Measurements from ENCODE around the gene BANF2. TPM values are rescaled to one million over a fixed set of nuclear protein-coding genes. Genes with fewer than 3 reads are reported as not detected.

The BANF2 gene
- total RNA-seq, 1 experiment from 2014 or later, result not detected

DNA sequence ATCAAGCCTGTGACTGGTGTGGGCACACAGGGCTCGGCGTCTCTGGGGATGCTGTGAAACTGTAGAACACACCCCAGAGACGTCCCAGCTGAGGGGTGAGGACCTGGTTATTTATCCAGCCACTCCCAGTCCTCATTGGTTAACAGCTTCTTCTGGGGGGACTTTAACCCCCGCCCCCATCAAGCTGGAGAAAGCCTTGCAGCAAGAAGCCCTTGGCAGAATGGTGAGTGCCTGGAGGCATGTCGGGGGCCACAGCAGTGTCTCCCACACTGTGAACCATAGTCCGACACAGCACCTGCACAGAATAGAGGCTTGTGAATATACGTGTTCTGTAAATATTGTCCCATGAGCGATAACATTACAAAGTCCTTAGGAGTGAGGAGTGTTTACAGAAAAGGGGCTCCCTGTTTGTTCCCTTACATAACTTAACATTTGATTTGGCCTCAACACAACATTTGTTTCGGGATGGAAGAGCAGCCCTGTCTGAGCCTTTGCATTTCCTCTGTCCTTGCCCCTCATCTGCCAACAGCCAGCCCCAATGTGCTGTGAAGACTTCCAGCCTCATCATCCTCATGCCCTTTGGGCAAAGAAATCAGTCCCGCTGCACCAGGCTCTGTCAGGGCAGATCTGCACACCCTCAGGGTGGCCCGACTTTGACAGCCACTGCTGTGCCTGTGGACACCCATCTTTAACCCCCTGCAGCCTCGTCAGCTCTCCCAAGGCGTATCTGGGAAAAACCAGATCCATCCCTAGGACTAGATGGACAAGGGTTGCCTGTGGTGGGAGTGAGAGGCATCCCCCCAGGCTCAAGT lies 15.5 kb upstream of the BANF2 start:
- H3K27me3 Mint-ChIP-seq (ENCODE audit: low read depth), result peaks cover 32% of the 10 kb centered on the region
- Histone ChIP-seq H2BK12ac (ENCODE audit: insufficient read length, low read depth, low read length) (no peak overlapping the region), H3K14ac (ENCODE audit: insufficient read depth, low read length) (no peak overlapping the region), H3K27ac (ENCODE audit: insufficient read length, low read depth, low read length) (no peak overlapping the region), H2BK15ac (ENCODE audit: low read depth, low read length) (no peak overlapping the region), H4K5ac (ENCODE audit: insufficient read length, low read depth, low read length) (no peak overlapping the region), H3K4me1 (ENCODE audit: insufficient read depth, low read length) (peaks cover 4% of the 10 kb centered on the region; the same call in 1 of the 2 replicates), H3K9me3 (ENCODE audit: control insufficient read depth, low read depth, low read length) (no peaks in the 10 kb centered on the region), H4K8ac (replicated peaks; ENCODE audit: insufficient read length, low read depth, low read length) (no peak overlapping the region), H4K20me1 (ENCODE audit: control insufficient read depth, insufficient read depth, insufficient read length) (no peaks in the 10 kb centered on the region), H3K4ac (ENCODE audit: low read depth, low read length) (no peak overlapping the region), H2AFZ (ENCODE audit: low read length) (no peak overlapping the region), H2BK120ac (ENCODE audit: low read depth, low read length, poor library complexity, severe bottlenecking) (no peak overlapping the region), H3K79me1 (ENCODE audit: insufficient read depth, low read depth, low read length, poor library complexity, severe bottlenecking) (no peaks in the 10 kb centered on the region), H3K79me2 (ENCODE audit: insufficient read depth, low read length) (peaks cover 4% of the 10 kb centered on the region; the same call in 1 of the 2 replicates), H3K23me2 (ENCODE audit: insufficient read length, low read depth, low read length, poor library complexity, severe bottlenecking) (peaks cover 9% of the 10 kb centered on the region), H3K27me3 (ENCODE audit: insufficient read depth, low read length) (no peaks in the 10 kb centered on the region), H3T11ph (ENCODE audit: low read length) (no peak overlapping the region), H2BK20ac (ENCODE audit: low read depth, low read length, poor library complexity, severe bottlenecking) (no peak overlapping the region), H2AK5ac (ENCODE audit: insufficient read length, low read length) (no peak overlapping the region), H2BK5ac (ENCODE audit: insufficient read length, low read length) (no peak overlapping the region), H4K91ac (ENCODE audit: insufficient read length, low read depth, low read length) (no peak overlapping the region), H3K23ac (ENCODE audit: insufficient read length, low read depth, low read length) (no peak overlapping the region), H3K4me2 (ENCODE audit: insufficient read depth, insufficient read length, low read length) (no peak overlapping the region), H3K9ac (ENCODE audit: extremely low read depth, insufficient read length, low read length) (no peak overlapping the region), H3K56ac (ENCODE audit: insufficient read length, low read depth, low read length) (no peak overlapping the region), H3K18ac (ENCODE audit: insufficient read length, low read depth, low read length) (no peak overlapping the region)
- no peak for DNase-seq
- no CpG with 5 or more reads among the region's 13 CpGs for WGBS (ENCODE audit: extremely low coverage, insufficient read length, low lambda C conversion rate)
- H3K4me3 Mint-ChIP-seq, result no peak overlapping the region
- peak overlapping the region in 1 of 3 experiments; percentile 78; a peak in 1 of 7 replicates for H3K27ac Mint-ChIP-seq
- peaks cover 5 to 8% (median 6%) of the 10 kb centered on the region in 3 experiments; a peak in 6 of 7 replicates for H3K36me3 Mint-ChIP-seq (ENCODE audit: insufficient read depth in 1 of 3, low read depth in 3 of 3)
- H3K4me1 Mint-ChIP-seq, result peaks cover 20 to 26% of the 10 kb centered on the region in 2 experiments
- peaks cover 7 to 15% of the 10 kb centered on the region in 2 experiments; a peak in 3 of 5 replicates for H3K9me3 Mint-ChIP-seq
- TF ChIP-seq CTCF (conservative IDR thresholded peaks at IDR 0.05), result no peak
